WTC11 (cell line): ENCODE results near the gene SSTR1. TPM values are rescaled to one million over a fixed set of nuclear protein-coding genes. Genes with fewer than 3 reads are reported as not detected.
A peak's percentile ranks its signal among the peaks of the same experiment; 100 is the strongest.

Source experiments
- ATAC-seq: fragments of 200-7000 bp; cut with Tn5 transposase; 2 replicates; pipeline ENCODE4 v1.10.0; 2021; ENCODE audit warnings: mild to moderate bottlenecking, moderate library complexity
- CTCF ChIA-PET: fragments of 300-600 bp; sonication (Branson Sonifier 250); formaldehyde crosslinking; loops from one replicate; lab custom pipeline; 2021; ENCODE audit warnings: antibody characterized with exemption; lab: Charles Lee
- POLR2A ChIA-PET: fragments of 350-600 bp; sonication (Branson Sonifier 250); formaldehyde crosslinking; loops from one replicate; lab custom pipeline; 2021; ENCODE audit warnings: antibody characterized with exemption; lab: Charles Lee
- DNase-seq: peaks from one replicate; pipeline ENCODE4 v3.0.0; 2021; ENCODE audit warnings: low spot score
- H3K27ac Mint-ChIP-seq: 2 replicates; pipeline ENCODE4 v1.8.0; 2021; ENCODE audit warnings: mixed read lengths
- H3K27me3 Mint-ChIP-seq: 2 replicates; pipeline ENCODE4 v1.8.0; 2021; ENCODE audit warnings: low read depth, mild to moderate bottlenecking, moderate library complexity, mixed read lengths
- H3K36me3 Mint-ChIP-seq: 2 replicates; pipeline ENCODE4 v1.8.0; 2021; ENCODE audit warnings: mixed read lengths
- H3K4me1 Mint-ChIP-seq: 2 replicates; pipeline ENCODE4 v1.8.0; 2022; ENCODE audit warnings: mixed read lengths
- H3K4me3 Mint-ChIP-seq: 2 replicates; pipeline ENCODE4 v1.8.0; 2021; ENCODE audit warnings: mild to moderate bottlenecking, moderate library complexity, mixed read lengths
- H3K9me3 Mint-ChIP-seq: 2 replicates; pipeline ENCODE4 v1.8.0; 2021; ENCODE audit warnings: mixed read lengths
- ESRRA ChIP-seq: sonication (generic); formaldehyde crosslinking; IDR thresholded peaks from 2 replicates; pipeline ENCODE4 v1.8.1; 2022; ENCODE audit warnings: mild to moderate bottlenecking, missing genetic modification reagents, borderline replicate concordance
- ETV6 ChIP-seq: sonication (generic); formaldehyde crosslinking; IDR thresholded peaks from 2 replicates; pipeline ENCODE4 v1.8.1; 2022; ENCODE audit warnings: mild to moderate bottlenecking, missing genetic modification reagents
- FOXJ3 ChIP-seq: sonication (generic); formaldehyde crosslinking; IDR thresholded peaks from 2 replicates; pipeline ENCODE4 v1.9.0; 2021; ENCODE audit warnings: missing genetic modification reagents, mild to moderate bottlenecking, borderline replicate concordance
- FOXP1 ChIP-seq: sonication (generic); formaldehyde crosslinking; IDR thresholded peaks from 2 replicates; pipeline ENCODE4 v1.8.0; 2022; ENCODE audit warnings: missing genetic modification reagents, mild to moderate bottlenecking, moderate library complexity, borderline replicate concordance
- GABPB1 ChIP-seq: sonication (generic); formaldehyde crosslinking; IDR thresholded peaks from 2 replicates; pipeline ENCODE4 v1.8.1; 2023; ENCODE audit warnings: mild to moderate bottlenecking, missing genetic modification reagents
- IRF2 ChIP-seq: sonication (generic); formaldehyde crosslinking; IDR thresholded peaks from 2 replicates; pipeline ENCODE4 v1.8.0; 2022; ENCODE audit warnings: low read depth, missing genetic modification reagents, borderline replicate concordance
- JUN ChIP-seq: sonication (generic); formaldehyde crosslinking; IDR thresholded peaks from 2 replicates; pipeline ENCODE4 v1.8.0; 2023; ENCODE audit warnings: mild to moderate bottlenecking, missing genetic modification reagents
- KAT7 ChIP-seq: sonication (generic); formaldehyde crosslinking; IDR thresholded peaks from 2 replicates; pipeline ENCODE4 v1.8.1; 2023; ENCODE audit warnings: missing genetic modification reagents, mild to moderate bottlenecking, borderline replicate concordance
- NR2C2 ChIP-seq: sonication (generic); formaldehyde crosslinking; IDR thresholded peaks from 2 replicates; pipeline ENCODE4 v1.8.0; 2022; ENCODE audit warnings: mild to moderate bottlenecking, missing genetic modification reagents
- NR3C1 ChIP-seq: sonication (generic); formaldehyde crosslinking; conservative IDR thresholded peaks from 2 replicates; pipeline ENCODE4 v1.8.1; 2023; ENCODE audit warnings: low read depth, mild to moderate bottlenecking, missing genetic modification reagents
- PRRX2 ChIP-seq: fragments of 250-450 bp; sonication (Bioruptor Pico); IDR thresholded peaks from 2 replicates; pipeline ENCODE4 v1.8.0; 2021; ENCODE audit warnings: mild to moderate bottlenecking
- RORB ChIP-seq: fragments of 250-450 bp; sonication (Bioruptor Pico); IDR thresholded peaks from 2 replicates; pipeline ENCODE4 v1.9.0; 2021; ENCODE audit warnings: mild to moderate bottlenecking
- ZNF317 ChIP-seq: sonication (generic); formaldehyde crosslinking; IDR thresholded peaks from 2 replicates; pipeline ENCODE4 v1.8.1; 2023; ENCODE audit warnings: low read depth, mild to moderate bottlenecking, moderate library complexity, missing genetic modification reagents, borderline replicate concordance
- total RNA-seq: library from RNA; stranded (reverse); gene quantifications from 3 replicates; pipeline ENCODE4 v1.2.3, GENCODE V29; 2021
- TF ChIP-seq, protein P1 (sequence below): sonication (generic); formaldehyde crosslinking; IDR thresholded peaks from 2 replicates; pipeline ENCODE4 v1.8.1; 2023; ENCODE audit warnings: mild to moderate bottlenecking, moderate library complexity, missing genetic modification reagents

SSTR1 gene
- total RNA-seq, 1 experiment from 2014 or later = 1.7 TPM

GRCh38 chr14:38252066-38252710 lies 44.5 kb downstream of the SSTR1 start (continued):
- TF ChIP-seq RORB (CRISPR knock-in tag) (no peak), NR2C2 (CRISPR knock-in tag) (no peak)

- CTCF ChIA-PET = no interaction called here
- no peak for TF ChIP-seq ETV6 (CRISPR knock-in tag)
- POLR2A ChIA-PET = no interaction called here
- ATAC-seq (no peak), DNase-seq (no peak)
- Mint-ChIP-seq H3K27ac (no peak overlapping the region), H3K9me3 (no peaks in the 10 kb centered on the region), H3K36me3 (no peaks in the 10 kb centered on the region), H3K4me1 (peaks cover 12% of the 10 kb centered on the region), H3K27me3 (peaks cover 93% of the 10 kb centered on the region), H3K4me3 (no peak overlapping the region)
Observed at GRCh38 chr14:38253676-38254075, 46.0 kb downstream of the SSTR1 start.

DNA sequence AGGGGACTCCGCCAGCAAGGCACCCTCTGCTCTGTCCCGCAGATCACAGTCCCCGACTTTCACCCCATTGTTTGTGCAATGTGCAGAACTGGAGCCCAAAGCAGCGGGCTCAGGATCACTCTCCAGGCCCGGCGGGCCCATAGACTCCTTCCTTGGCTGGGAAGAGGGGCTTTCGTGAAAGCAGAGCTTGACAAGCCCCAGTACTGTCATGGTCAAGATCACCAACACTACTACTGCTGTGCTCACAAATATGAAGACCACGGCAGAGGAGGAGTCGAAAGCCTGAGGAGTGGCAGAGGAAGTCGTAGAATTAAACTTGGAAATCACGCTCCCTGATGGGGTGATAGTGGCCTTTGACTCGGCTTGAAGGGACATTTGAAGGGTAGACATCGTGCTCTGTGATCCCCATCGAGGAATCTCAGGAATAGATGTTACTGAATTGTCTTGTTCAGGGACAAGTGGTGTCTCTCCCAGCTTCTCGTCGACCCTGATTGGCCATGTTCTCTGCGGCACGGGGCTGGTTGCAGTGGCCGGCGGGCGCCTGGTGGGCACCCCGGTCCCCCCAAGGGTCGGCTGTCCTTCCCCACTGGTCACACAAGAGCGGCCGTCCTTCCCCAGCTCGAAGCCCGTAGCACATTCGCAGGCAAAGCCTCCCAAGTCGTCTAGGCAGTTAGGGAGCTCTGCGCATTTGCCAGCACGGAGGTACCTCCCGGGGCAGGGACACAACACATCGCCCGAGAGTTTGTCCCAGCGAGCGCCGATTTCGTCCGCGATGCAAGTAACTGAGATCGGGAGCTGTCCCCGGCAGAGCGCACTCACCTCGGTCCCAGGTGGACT lies 47.1 kb downstream of the SSTR1 start:
- ChIA-PET POLR2A (interaction anchor here (0.7 to 1.1 kb wide), 2 partner anchors 46 to 48 kb away, joined by 3 to 7 read pairs; partner anchors contain the start of gene SSTR1), CTCF (interaction anchor here (0.6 to 2.2 kb wide), 14 partner anchors 14 to 761 kb away, joined by 3 to 8 read pairs (median 3); partner anchors contain the start of gene SSTR1)
- Mint-ChIP-seq H3K36me3 (no peaks in the 10 kb centered on the region), H3K4me3 (peak overlapping the region; percentile 71), H3K9me3 (no peaks in the 10 kb centered on the region), H3K27me3 (peaks cover 90% of the 10 kb centered on the region), H3K4me1 (peaks cover 12% of the 10 kb centered on the region), H3K27ac (no peak overlapping the region)
- peak; percentile 10 for ATAC-seq
- TF ChIP-seq KAT7 (CRISPR knock-in tag) (0 out of 2 replicates have a peak, but pooled peaks have one; percentile 31), PRRX2 (CRISPR knock-in tag) (no peak), ZNF317 (CRISPR knock-in tag) (0 out of 2 replicates have a peak, but pooled peaks have one; percentile 10), GABPB1 (CRISPR knock-in tag) (no peak), ESRRA (CRISPR knock-in tag) (0 out of 2 replicates have a peak, but pooled peaks have one; percentile 29)
- DNase-seq = peak; percentile 17

GRCh38 chr14:38255408-38255672 lies 47.6 kb downstream of the SSTR1 start:
- peak; percentile 60 for DNase-seq
- Mint-ChIP-seq H3K9me3 (no peaks in the 10 kb centered on the region), H3K4me3 (peak overlapping the region; percentile 71), H3K27me3 (peaks cover 90% of the 10 kb centered on the region), H3K36me3 (no peaks in the 10 kb centered on the region), H3K27ac (no peak overlapping the region), H3K4me1 (peaks cover 12% of the 10 kb centered on the region)
- ATAC-seq = peak; percentile 48
- ChIA-PET POLR2A (interaction anchor here (1.1 kb wide), 1 partner anchor 47 kb away, joined by 7 read pairs; the partner anchor contains the start of gene SSTR1), CTCF (interaction anchor here (0.8 to 2.2 kb wide), 15 partner anchors 10 to 760 kb away, joined by 3 to 8 read pairs (median 3); partner anchors contain the start of gene SSTR1)
- no peak for TF ChIP-seq NR2C2 (CRISPR knock-in tag)
- no peak for TF ChIP-seq JUN
- TF ChIP-seq FOXP1 (CRISPR knock-in tag) = peak; percentile 34; the same call in 1 of the 2 replicates
- 0 out of 2 replicates have a peak, but pooled peaks have one; percentile 60 for TF ChIP-seq NR3C1 (CRISPR knock-in tag)
- TF ChIP-seq IRF2 (CRISPR knock-in tag) = no peak
- no peak for TF ChIP-seq PRRX2 (CRISPR knock-in tag)
- TF ChIP-seq FOXJ3 (CRISPR knock-in tag) = no peak
- TF ChIP-seq, protein P1, sequence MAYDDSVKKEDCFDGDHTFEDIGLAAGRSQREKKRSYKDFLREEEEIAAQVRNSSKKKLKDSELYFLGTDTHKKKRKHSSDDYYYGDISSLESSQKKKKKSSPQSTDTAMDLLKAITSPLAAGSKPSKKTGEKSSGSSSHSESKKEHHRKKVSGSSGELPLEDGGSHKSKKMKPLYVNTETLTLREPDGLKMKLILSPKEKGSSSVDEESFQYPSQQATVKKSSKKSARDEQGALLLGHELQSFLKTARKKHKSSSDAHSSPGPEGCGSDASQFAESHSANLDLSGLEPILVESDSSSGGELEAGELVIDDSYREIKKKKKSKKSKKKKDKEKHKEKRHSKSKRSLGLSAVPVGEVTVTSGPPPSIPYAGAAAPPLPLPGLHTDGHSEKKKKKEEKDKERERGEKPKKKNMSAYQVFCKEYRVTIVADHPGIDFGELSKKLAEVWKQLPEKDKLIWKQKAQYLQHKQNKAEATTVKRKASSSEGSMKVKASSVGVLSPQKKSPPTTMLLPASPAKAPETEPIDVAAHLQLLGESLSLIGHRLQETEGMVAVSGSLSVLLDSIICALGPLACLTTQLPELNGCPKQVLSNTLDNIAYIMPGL (CRISPR knock-in tag) = 0 out of 2 replicates have a peak, but pooled peaks have one; percentile 40
- 0 out of 2 replicates have a peak, but pooled peaks have one; percentile 18 for TF ChIP-seq KAT7 (CRISPR knock-in tag)
